Measurements from ENCODE around the gene RPS18. TPM values are rescaled to one million over a fixed set of nuclear protein-coding genes. Genes with fewer than 3 reads are reported as not detected.
A peak's percentile ranks its signal among the peaks of the same experiment; 100 is the strongest.

The RPS18 gene
- total and polyA plus RNA-seq, 10 of the 15 experiments (the other 5 are each of a cell fraction or from before 2014, with no cell fraction given), result 4,228 to 20,828 (median 7,406) TPM

DNA sequence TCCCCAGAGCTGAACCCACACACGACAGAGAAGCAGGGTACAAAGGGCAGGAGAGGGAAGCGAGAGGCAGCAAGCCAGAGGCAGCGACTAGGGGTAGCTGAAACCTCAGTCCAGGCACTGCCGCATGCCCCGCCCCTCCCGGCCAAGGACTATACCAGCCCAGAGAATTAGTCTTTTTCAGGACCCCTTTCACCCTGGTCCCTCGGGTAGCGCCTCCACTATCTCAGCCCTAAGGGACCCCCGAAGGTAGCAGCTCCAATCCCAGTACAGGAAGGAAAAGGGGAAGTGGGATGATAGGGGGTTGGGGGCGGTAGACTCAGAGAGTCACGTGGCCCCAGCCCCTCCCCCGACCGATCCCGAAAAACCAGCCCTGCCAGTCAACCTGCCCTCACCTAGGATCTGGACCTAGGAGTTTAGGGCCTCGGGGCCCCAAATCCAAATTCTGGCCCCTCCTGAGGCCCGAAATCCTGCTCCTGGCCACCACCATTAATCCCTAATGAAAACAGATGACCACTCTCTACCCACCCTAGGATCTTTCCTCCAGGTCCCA lies 25.6 kb downstream of the RPS18 start:
- ChIA-PET SMC1A (ENCODE audit: uncharacterized antibody, unreplicated experiment) (interaction anchor here (0.6 to 2.1 kb wide), 6 partner anchors 8 to 21 kb away, joined by 3 to 13 read pairs (median 6); partner anchors contain the start of genes B3GALT4, PFDN6, TAPBP and WDR46), POLR2A (interaction anchor here (0.6 to 3.4 kb wide), 12 partner anchors 8 to 271 kb away, joined by 3 to 41 read pairs (median 3); partner anchors contain the start of genes B3GALT4, PFDN6, RPS18 and TAPBP), CTCF (interaction anchor here (1.1 to 4.5 kb wide), 2 partner anchors 20 to 26 kb away, joined by 4 to 30 read pairs; partner anchors contain the start of genes B3GALT4, RPS18 and VPS52), RAD21 (ENCODE audit: unreplicated experiment) (interaction anchor here (0.7 to 1.0 kb wide), 7 partner anchors 9 to 211 kb away, joined by 3 to 7 read pairs (median 3); partner anchors contain the start of genes B3GALT4, PFDN6, RPS18 and VPS52)
- intact Hi-C loops (cut with micrococcal nuclease; ENCODE audit: unreplicated experiment) (no loop called here), in situ Hi-C loops (cut with MboI) (no loop called here)
- Histone ChIP-seq H3K79me2 (ENCODE audit: control insufficient read depth, insufficient read depth, low read length) (peaks cover 4% of the 10 kb centered on the region; the same call in 1 of the 2 replicates), H3K27ac (ENCODE audit: control insufficient read depth, insufficient read depth) (no peak overlapping the region), H3K9ac (ENCODE audit: control insufficient read depth, insufficient read depth, low read length) (peak overlapping the region; percentile 18; the same call in 1 of the 2 replicates), H3K4me2 (ENCODE audit: control insufficient read depth, insufficient read depth) (peak overlapping the region; percentile 93), H3K9me3 (replicated peaks; ENCODE audit: control insufficient read depth, insufficient read depth, low read length) (no peaks in the 10 kb centered on the region), H3K27me3 (replicated peaks in 1 of 2; ENCODE audit: control insufficient read depth in 2 of 2, insufficient read depth in 2 of 2, low read length in 1 of 2) (no peaks in the 10 kb centered on the region), H3K4me3 (peak overlapping the region; percentile 100), H4K20me1 (ENCODE audit: control insufficient read depth, insufficient read depth) (no peaks in the 10 kb centered on the region), H3K36me3 (ENCODE audit: control insufficient read depth in 2 of 2, insufficient read depth in 2 of 2, low read length in 1 of 2) (peaks cover 0 to 10% of the 10 kb centered on the region in 2 experiments), H3K4me1 (ENCODE audit: control insufficient read depth, insufficient read depth, low read length) (peaks cover 11% of the 10 kb centered on the region), H2AFZ (ENCODE audit: control insufficient read depth, low read depth, low read length) (peak overlapping the region; percentile 54)
- 3% methylated on average over 16 of the region's 16 CpGs for WGBS (ENCODE audit: insufficient coverage, insufficient replicate concordance, low lambda C conversion rate, missing lambda C conversion rate)
- FAIRE-seq (no peak), DNase-seq (ENCODE audit: low read depth, low spot score) (no peak), ATAC-seq (peak; percentile 30)
- no TSS peak for BruUV-seq (replicated peaks)
- TF ChIP-seq ZSCAN29 (IDR thresholded peaks at IDR 0.05), result no peak
- TF ChIP-seq YY1 (IDR thresholded peaks at IDR 0.05; ENCODE audit: low read depth, low read length), result 0 out of 2 replicates have a peak, but pooled peaks have one; percentile 16
- TF ChIP-seq IKZF2 (IDR thresholded peaks at IDR 0.05), result peak; percentile 56 to 58; a peak in 3 of 4 replicates
- TF ChIP-seq, protein P1, sequence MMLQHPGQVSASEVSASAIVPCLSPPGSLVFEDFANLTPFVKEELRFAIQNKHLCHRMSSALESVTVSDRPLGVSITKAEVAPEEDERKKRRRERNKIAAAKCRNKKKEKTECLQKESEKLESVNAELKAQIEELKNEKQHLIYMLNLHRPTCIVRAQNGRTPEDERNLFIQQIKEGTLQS (IDR thresholded peaks at IDR 0.05; ENCODE audit: borderline replicate concordance, extremely low read depth, low read depth, low read length), result peak; percentile 35; the same call in 1 of the 2 replicates
- no peak for TF ChIP-seq TAF1 (IDR thresholded peaks at IDR 0.05; ENCODE audit: borderline replicate concordance, low read depth, low read length)
- TF ChIP-seq, protein P2, sequence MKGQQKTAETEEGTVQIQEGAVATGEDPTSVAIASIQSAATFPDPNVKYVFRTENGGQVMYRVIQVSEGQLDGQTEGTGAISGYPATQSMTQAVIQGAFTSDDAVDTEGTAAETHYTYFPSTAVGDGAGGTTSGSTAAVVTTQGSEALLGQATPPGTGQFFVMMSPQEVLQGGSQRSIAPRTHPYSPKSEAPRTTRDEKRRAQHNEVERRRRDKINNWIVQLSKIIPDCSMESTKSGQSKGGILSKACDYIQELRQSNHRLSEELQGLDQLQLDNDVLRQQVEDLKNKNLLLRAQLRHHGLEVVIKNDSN (IDR thresholded peaks at IDR 0.05; ENCODE audit: borderline replicate concordance, extremely low read length, insufficient read depth, low read depth, low read length), result peak; percentile 80
- peak; percentile 41; the same call in 1 of the 2 replicates for TF ChIP-seq IKZF1 (conservative IDR thresholded peaks at IDR 0.05)
- TF ChIP-seq, protein P3, sequence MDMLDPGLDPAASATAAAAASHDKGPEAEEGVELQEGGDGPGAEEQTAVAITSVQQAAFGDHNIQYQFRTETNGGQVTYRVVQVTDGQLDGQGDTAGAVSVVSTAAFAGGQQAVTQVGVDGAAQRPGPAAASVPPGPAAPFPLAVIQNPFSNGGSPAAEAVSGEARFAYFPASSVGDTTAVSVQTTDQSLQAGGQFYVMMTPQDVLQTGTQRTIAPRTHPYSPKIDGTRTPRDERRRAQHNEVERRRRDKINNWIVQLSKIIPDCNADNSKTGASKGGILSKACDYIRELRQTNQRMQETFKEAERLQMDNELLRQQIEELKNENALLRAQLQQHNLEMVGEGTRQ (IDR thresholded peaks at IDR 0.05; ENCODE audit: borderline replicate concordance, low read depth, low read length), result peak; percentile 57
- peak; percentile 77 for TF ChIP-seq DPF2 (IDR thresholded peaks at IDR 0.05)
- TF ChIP-seq IRF4 (IDR thresholded peaks at IDR 0.05; ENCODE audit: low read depth, low read length), result peak; percentile 66
- TF ChIP-seq GATAD2B (conservative IDR thresholded peaks at IDR 0.05; ENCODE audit: low read depth), result peak; percentile 31; the same call in 1 of the 2 replicates
- no peak for TF ChIP-seq RB1 (IDR thresholded peaks at IDR 0.05; ENCODE audit: borderline replicate concordance)
- TF ChIP-seq, protein P4, sequence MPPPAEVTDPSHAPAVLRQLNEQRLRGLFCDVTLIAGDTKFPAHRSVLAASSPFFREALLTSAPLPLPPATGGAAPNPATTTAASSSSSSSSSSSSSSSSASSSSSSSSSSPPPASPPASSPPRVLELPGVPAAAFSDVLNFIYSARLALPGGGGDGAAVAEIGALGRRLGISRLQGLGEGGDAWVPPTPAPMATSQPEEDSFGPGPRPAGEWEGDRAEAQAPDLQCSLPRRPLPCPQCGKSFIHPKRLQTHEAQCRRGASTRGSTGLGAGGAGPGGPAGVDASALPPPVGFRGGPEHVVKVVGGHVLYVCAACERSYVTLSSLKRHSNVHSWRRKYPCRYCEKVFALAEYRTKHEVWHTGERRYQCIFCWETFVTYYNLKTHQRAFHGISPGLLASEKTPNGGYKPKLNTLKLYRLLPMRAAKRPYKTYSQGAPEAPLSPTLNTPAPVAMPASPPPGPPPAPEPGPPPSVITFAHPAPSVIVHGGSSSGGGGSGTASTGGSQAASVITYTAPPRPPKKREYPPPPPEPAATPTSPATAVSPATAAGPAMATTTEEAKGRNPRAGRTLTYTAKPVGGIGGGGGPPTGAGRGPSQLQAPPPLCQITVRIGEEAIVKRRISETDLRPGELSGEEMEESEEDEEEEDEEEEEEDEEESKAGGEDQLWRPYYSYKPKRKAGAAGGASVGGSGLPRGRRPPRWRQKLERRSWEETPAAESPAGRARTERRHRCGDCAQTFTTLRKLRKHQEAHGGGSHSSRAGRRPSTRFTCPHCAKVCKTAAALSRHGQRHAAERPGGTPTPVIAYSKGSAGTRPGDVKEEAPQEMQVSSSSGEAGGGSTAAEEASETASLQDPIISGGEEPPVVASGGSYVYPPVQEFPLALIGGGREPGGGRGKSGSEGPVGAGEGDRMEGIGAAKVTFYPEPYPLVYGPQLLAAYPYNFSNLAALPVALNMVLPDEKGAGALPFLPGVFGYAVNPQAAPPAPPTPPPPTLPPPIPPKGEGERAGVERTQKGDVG (CRISPR knock-in tag; IDR thresholded peaks at IDR 0.05), result no peak
- 0 out of 2 replicates have a peak, but pooled peaks have one; percentile 23 for TF ChIP-seq PAX5 (IDR thresholded peaks at IDR 0.05; ENCODE audit: borderline replicate concordance, low read depth, low read length)
- no peak for TF ChIP-seq ATF7 (IDR thresholded peaks at IDR 0.05; ENCODE audit: low read depth)
- TF ChIP-seq SPI1 (IDR thresholded peaks at IDR 0.05; ENCODE audit: borderline replicate concordance, insufficient read depth, low read depth, low read length), result peak; percentile 95
- no peak for TF ChIP-seq LARP7 (IDR thresholded peaks at IDR 0.05)
- 0 out of 2 replicates have a peak, but pooled peaks have one; percentile 5 for TF ChIP-seq RUNX3 (IDR thresholded peaks at IDR 0.05; ENCODE audit: low read length)
